Pancreas (tissue), 10 donors: Measurements from ENCODE around the gene POLR3GL. TPM values are rescaled to one million over a fixed set of nuclear protein-coding genes. Genes with fewer than 3 reads are reported as not detected.

ENCODE experiments used
- ATAC-seq, 4 donors: fragments of 200-7000 bp; cut with Tn5 transposase; one replicate each; pipeline versions ENCODE4 v1.8.0 to v1.9.1; 2020; ENCODE audit warnings: mild to moderate bottlenecking in 4 of 4, moderate library complexity in 4 of 4
- DNase-seq, 6 donors: peaks; one replicate each; pipeline ENCODE4 v3.0.0-alpha.2; 2020
- FAIRE-seq: peaks from 2 replicates; lab custom pipeline; 2012; peaks lifted over from hg19 to GRCh38; lab: Jason Lieb, UNC
- H3K27ac ChIP-seq, 4 donors: fragments of 200-600 bp; sonication (generic); 1 replicate in 3 of 4; 2 replicates in 1 of 4; pipeline versions ENCODE4 v1.5.0 to v1.8.0; 2020
- H3K27me3 ChIP-seq, 4 donors: fragments of 200-600 bp; one replicate each; pipeline ENCODE4 v1.8.0; 2021
- H3K36me3 ChIP-seq, 3 donors: fragments of 200-600 bp; sonication (generic) in 1 of 3; one replicate each; pipeline versions ENCODE4 v1.5.0 to v1.8.0; 2020 to 2021
- H3K4me1 ChIP-seq, 3 donors: fragments of 200-600 bp; one replicate each; pipeline ENCODE4 v1.8.0; 2021
- H3K4me3 ChIP-seq, 4 donors: fragments of 200-600 bp; sonication (generic) in 2 of 4; one replicate each; pipeline versions ENCODE4 v1.5.0 to v1.8.0; 2020 to 2021
- H3K9me3 ChIP-seq, 4 donors: fragments of 200-600 bp; one replicate each; pipeline ENCODE4 v1.8.0; 2021
- WGBS, 2 donors: extraction: QIAGEN DNeasy Blood & Tissue Kit; methylation state at CpG; one replicate each; pipeline ENCODE4 v1.1.7; 2013; 5-methylcytosine and 5-hydroxymethylcytosine counted together
- intact Hi-C, 3 donors: fragments of 100-400 bp; cut with DNase I; formaldehyde crosslinking; loops; one replicate each; pipeline versions ENCODE4 v1.11.1 to v1.14.2; 2022
- polyA plus RNA-seq, 2 donors: library from polyadenylated mRNA; stranded (reverse); fragments of 200-250 nt; gene quantifications; one replicate each; pipeline ENCODE4 v1.2.3, GENCODE V29; 2013
- total RNA-seq, 6 donors: library from RNA; stranded (reverse); fragmentation: NEBNext Ultra II Directional in 4 of 6; extraction: Animal tissue kit (Norgen Biotek cat#: 25700) in 4 of 6; gene quantifications; one replicate each; pipeline versions ENCODE4 v1.2.1 to v1.2.4, GENCODE V29; 2021 to 2023
- TF ChIP-seq, protein P1 (sequence below), 4 donors: fragments of 200-600 bp; sonication (generic) in 3 of 4; IDR thresholded peaks; one replicate each; pipeline versions ENCODE4 v1.5.0 to v1.8.0; 2021; ENCODE audit warnings: antibody characterized with exemption in 4 of 4
- donor health status: healthy with polysubstance abuse.
- donor health status: DM: no; HTN: no; CAD: no; lungs with moderate emphysema.
- donor health status: DM: no; HTN: no; CAD: no.
- donor health status: control.
- donor health status: control.
- donor health status: Bipolar disorder and iron deficiency.
- donor health status: DM: yes; HTN: yes; CAD: no.
- donor health status: DM: no; HTN: no; CAD: no.
- donor health status: DM: no; HTN: no; CAD: no.
- donor health status: DM: yes; HTN: yes; CAD: no.

The POLR3GL gene
- total and polyA plus RNA-seq, 8 donors: 3.9 to 27.6 (median 6.3) TPM

DNA sequence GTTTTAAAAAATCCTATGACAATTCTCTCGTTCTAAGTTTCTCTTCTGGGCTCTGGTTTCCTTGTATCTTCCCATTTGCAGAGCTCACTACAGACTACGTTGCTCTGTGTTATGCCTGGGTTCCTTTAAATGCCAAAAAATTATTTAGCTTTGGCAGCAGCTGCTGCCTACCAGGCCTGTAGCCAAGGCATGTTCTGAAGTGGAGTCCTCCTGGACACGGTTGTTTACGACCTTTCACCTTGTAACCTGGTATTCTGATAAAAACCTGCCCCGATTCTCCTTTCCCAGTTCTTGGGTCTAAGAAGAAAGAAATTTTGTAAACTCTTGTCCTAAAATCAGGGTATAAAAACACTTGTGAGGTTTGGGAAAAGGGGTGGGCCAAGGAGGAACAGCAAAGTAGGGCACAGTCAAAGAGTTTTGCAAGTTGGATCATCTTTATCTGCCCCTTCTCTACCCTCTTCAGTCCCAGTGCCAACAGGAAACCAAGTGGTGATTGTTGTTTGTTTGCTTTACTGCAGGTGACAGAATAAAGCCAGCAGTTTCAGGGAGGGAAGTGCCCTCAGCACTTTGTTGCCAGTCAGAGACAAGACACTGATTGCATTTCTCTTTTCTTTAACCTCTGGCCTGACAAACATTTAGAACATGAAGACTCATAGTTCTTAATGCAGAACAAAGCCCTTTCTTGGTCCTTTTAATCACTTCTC is 35.0 kb downstream of the POLR3GL start:
- TF ChIP-seq, protein P1, sequence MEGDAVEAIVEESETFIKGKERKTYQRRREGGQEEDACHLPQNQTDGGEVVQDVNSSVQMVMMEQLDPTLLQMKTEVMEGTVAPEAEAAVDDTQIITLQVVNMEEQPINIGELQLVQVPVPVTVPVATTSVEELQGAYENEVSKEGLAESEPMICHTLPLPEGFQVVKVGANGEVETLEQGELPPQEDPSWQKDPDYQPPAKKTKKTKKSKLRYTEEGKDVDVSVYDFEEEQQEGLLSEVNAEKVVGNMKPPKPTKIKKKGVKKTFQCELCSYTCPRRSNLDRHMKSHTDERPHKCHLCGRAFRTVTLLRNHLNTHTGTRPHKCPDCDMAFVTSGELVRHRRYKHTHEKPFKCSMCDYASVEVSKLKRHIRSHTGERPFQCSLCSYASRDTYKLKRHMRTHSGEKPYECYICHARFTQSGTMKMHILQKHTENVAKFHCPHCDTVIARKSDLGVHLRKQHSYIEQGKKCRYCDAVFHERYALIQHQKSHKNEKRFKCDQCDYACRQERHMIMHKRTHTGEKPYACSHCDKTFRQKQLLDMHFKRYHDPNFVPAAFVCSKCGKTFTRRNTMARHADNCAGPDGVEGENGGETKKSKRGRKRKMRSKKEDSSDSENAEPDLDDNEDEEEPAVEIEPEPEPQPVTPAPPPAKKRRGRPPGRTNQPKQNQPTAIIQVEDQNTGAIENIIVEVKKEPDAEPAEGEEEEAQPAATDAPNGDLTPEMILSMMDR (IDR thresholded peaks at IDR 0.05): no peak
- Histone ChIP-seq H3K4me1 (peaks cover 16 to 26% (median 19%) of the 10 kb centered on the region in 3 donors), H3K4me3 (peak overlapping the region in 2 of 4 donors; percentile 9 to 93), H3K27me3 (no peaks in the 10 kb centered on the region), H3K9me3 (no peaks in the 10 kb centered on the region), H3K27ac (peak overlapping the region; percentile 29 to 96 (median 85)), H3K36me3 (peaks cover 0 to 19% (median 5%) of the 10 kb centered on the region in 3 donors)
- intact Hi-C loops: no loop called here
- WGBS, 2 donors: 5% methylated on average over 5 of the region's 5 CpGs
- ATAC-seq (peak in 3 of 4 donors; percentile 7 to 51 (median 14)), DNase-seq (peak in 4 of 6 donors; percentile 52 to 64 (median 58)), FAIRE-seq (no peak)

DNA sequence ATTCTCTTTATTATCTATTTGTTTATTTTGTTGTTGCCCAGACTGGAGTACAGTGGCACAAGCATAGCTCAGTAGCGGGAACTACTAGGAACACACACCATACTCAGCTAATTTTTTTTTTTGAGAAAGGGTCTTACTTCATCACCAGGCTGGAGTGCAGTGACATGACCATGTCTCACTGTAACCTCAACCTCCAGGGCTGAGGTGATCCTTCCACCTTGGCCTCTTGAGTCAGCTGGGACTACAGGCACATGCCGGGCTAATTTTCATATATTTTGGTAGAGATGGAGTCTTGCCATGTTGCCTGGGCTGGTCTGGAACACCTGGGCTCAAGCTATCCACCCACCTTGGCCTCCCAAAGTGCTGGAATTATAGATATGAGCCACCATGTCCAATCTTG is 37.2 kb downstream of the POLR3GL start:
- 93 to 98% methylated on average over 2 of the region's 2 CpGs for WGBS, 2 donors
- TF ChIP-seq, protein P1 (IDR thresholded peaks at IDR 0.05): no peak
- H3K27me3 ChIP-seq: no peaks in the 10 kb centered on the region
- intact Hi-C loops: no loop called here
- H3K4me1 ChIP-seq: peaks cover 16 to 26% (median 19%) of the 10 kb centered on the region in 3 donors
- H3K4me3 ChIP-seq: no peak overlapping the region
- H3K9me3 ChIP-seq: no peaks in the 10 kb centered on the region
- H3K36me3 ChIP-seq: no peaks in the 10 kb centered on the region
- H3K27ac ChIP-seq: no peak overlapping the region
- ATAC-seq: no peak
- DNase-seq: no peak
- no peak for FAIRE-seq

DNA sequence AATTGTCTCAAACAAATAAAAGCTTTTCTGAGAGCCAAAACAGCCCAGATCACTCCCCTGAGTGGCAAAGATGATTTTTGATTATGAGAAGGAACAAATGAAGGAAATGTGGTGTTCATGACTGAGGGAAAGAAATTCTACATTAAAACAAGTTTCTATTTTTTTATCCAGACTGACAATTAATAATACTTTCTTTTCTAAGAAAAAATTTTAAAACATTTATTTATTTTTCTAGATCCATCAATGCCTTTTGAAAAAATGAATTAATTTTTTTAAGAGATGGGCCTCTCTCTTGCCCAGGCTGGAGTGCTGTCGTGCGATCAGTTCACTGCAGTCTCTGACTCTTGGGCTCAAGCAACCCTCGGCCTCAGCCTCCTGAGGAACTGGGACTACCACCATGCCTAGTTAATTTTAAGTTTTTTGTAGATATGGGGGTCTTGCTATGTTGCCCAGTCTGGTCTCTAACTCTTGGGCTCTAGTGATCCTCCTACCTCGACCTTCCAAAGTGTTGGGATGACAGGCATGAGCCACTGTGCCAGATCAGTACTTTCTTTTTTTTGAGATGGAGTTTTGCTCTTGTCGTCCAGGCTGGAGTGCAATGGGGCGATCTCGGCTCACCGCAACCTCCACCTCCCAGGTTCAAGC is 43.1 kb downstream of the POLR3GL start:
- DNase-seq (no peak), FAIRE-seq (no peak), ATAC-seq (no peak)
- Histone ChIP-seq H3K4me1 (peaks cover 0 to 2% (median 0%) of the 10 kb centered on the region in 3 donors), H3K9me3 (no peaks in the 10 kb centered on the region), H3K4me3 (no peak overlapping the region), H3K36me3 (no peaks in the 10 kb centered on the region), H3K27me3 (no peaks in the 10 kb centered on the region), H3K27ac (peak overlapping the region in 2 of 4 donors; percentile 47 to 78)
- intact Hi-C loops: loop anchor here in 1 of 3 donors (2.0 kb wide), 1 partner anchor 33 kb away; no protein-coding TSS in a partner anchor
- TF ChIP-seq, protein P1 (IDR thresholded peaks at IDR 0.05): peak in 1 of 4 donors; percentile 2
- 59 to 78% methylated on average over 8 of the region's 8 CpGs for WGBS, 2 donors

DNA sequence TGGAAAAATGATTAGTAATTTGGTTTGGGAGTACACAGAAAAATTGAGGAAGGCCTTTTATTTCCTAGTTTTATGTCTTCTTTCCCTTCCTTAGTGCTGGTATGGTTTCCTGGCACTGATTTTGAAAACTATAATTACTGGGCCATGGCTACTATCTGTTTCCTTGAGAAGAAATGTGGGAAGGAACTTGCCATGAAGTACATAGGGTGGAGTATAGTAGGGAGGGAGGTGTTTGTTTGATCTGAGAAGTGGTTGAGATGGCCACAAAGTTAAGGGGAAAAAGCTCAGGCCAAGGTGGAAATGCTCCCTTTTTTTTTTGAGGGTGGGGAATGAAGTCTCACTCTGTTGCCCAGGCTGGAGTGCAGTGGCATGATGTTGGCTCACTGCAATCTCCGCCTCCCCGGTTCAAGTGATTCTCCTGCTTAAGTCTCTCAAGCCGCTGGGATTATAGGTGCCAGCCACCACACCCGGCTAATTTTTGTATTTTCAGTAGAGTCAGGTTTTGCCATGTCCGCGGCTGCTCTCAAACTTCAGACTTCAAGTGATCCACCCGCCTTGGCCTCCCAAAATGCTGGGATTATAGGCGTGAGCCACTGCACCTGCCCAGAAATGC is 45.7 kb downstream of the POLR3GL start:
- TF ChIP-seq, protein P1 (IDR thresholded peaks at IDR 0.05): no peak
- DNase-seq: no peak
- Histone ChIP-seq H3K27me3 (no peaks in the 10 kb centered on the region), H3K27ac (no peak overlapping the region), H3K9me3 (no peaks in the 10 kb centered on the region), H3K4me3 (no peak overlapping the region), H3K36me3 (no peaks in the 10 kb centered on the region), H3K4me1 (peaks cover 0 to 9% (median 0%) of the 10 kb centered on the region in 3 donors)
- intact Hi-C loops: loop anchor here in 2 of 3 donors (5.0 to 10.0 kb wide), 4 partner anchors 33 to 168 kb away; partner anchors contain the start of gene NUDT17 (in 1 of the 2)
- no peak for FAIRE-seq
- 90 to 92% methylated on average over 8 of the region's 8 CpGs for WGBS, 2 donors
- no peak for ATAC-seq
